ENCODE data around the gene ANTXR2.

ANTXR2 gene

GRCh38 chr4:80022282-80022681, 50.7 kb downstream of the ANTXR2 start:
- ATAC-seq (ENCODE audit: low read depth): no peak
- Histone ChIP-seq H3K27me3 (ENCODE audit: insufficient read depth, poor library complexity, severe bottlenecking) (no peaks in the 10 kb centered on the region), H3K27ac (ENCODE audit: poor library complexity, severe bottlenecking) (peak overlapping the region; percentile 37), H3K4me1 (ENCODE audit: insufficient read depth, poor library complexity, severe bottlenecking) (peaks cover 24% of the 10 kb centered on the region), H3K9me3 (ENCODE audit: severe bottlenecking) (no peaks in the 10 kb centered on the region), H3K36me3 (ENCODE audit: low read depth) (peaks cover 80% of the 10 kb centered on the region), H3K4me3 (ENCODE audit: severe bottlenecking) (no peak overlapping the region)
- TF ChIP-seq, protein P1, sequence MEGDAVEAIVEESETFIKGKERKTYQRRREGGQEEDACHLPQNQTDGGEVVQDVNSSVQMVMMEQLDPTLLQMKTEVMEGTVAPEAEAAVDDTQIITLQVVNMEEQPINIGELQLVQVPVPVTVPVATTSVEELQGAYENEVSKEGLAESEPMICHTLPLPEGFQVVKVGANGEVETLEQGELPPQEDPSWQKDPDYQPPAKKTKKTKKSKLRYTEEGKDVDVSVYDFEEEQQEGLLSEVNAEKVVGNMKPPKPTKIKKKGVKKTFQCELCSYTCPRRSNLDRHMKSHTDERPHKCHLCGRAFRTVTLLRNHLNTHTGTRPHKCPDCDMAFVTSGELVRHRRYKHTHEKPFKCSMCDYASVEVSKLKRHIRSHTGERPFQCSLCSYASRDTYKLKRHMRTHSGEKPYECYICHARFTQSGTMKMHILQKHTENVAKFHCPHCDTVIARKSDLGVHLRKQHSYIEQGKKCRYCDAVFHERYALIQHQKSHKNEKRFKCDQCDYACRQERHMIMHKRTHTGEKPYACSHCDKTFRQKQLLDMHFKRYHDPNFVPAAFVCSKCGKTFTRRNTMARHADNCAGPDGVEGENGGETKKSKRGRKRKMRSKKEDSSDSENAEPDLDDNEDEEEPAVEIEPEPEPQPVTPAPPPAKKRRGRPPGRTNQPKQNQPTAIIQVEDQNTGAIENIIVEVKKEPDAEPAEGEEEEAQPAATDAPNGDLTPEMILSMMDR (IDR thresholded peaks at IDR 0.05; ENCODE audit: poor library complexity, severe bottlenecking): no peak
- no peak for DNase-seq (ENCODE audit: low spot score)

DNA sequence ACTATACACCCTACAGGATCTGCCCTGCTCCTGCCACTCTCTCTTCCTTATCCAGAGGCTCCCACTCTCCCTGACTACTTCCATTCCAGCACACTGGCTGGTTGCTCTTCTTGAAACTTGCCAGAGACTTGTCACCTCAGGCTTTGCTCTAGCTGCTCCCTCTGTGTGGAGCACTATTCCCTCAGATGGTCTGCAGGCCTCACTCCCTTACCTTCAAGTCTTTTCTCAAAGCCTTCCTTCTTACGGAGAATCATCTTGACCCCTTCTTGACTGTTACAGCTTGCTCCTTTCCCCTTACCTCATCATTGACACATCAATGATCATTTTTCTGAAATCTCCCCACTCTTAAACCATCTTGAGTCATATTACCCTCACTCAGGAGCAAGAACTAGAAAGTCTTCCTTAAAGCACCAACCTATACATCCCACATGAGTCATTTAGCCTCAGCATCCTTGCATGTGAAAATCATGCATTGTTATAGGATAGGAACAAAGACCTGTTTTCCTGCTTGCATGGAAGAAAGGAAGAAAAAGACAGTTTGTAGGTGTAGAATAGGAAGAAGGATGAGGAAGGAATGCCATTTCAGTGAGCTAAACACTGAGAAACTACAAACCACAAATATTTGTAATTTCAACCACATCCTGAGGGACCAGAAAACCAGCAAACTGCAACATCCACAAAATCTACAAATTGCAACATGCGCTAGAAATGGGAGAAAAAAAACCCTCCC, 55.7 kb downstream of the ANTXR2 start:
- Histone ChIP-seq H3K9me3 (ENCODE audit: severe bottlenecking) (no peaks in the 10 kb centered on the region), H3K27ac (ENCODE audit: poor library complexity, severe bottlenecking) (peak overlapping the region; percentile 80), H3K36me3 (ENCODE audit: low read depth) (peaks cover 76% of the 10 kb centered on the region), H3K4me3 (ENCODE audit: severe bottlenecking) (no peak overlapping the region), H3K27me3 (ENCODE audit: insufficient read depth, poor library complexity, severe bottlenecking) (no peaks in the 10 kb centered on the region), H3K4me1 (ENCODE audit: insufficient read depth, poor library complexity, severe bottlenecking) (peaks cover 31% of the 10 kb centered on the region)
- TF ChIP-seq, protein P1 (IDR thresholded peaks at IDR 0.05; ENCODE audit: poor library complexity, severe bottlenecking): no peak
- ATAC-seq (ENCODE audit: low read depth): peak; percentile 94
- DNase-seq (ENCODE audit: low spot score): no peak

GRCh38 chr4:80016506-80016905, 56.5 kb downstream of the ANTXR2 start:
- Histone ChIP-seq H3K9me3 (ENCODE audit: severe bottlenecking) (no peaks in the 10 kb centered on the region), H3K27me3 (ENCODE audit: insufficient read depth, poor library complexity, severe bottlenecking) (no peaks in the 10 kb centered on the region), H3K4me1 (ENCODE audit: insufficient read depth, poor library complexity, severe bottlenecking) (peaks cover 26% of the 10 kb centered on the region), H3K36me3 (ENCODE audit: low read depth) (peaks cover 75% of the 10 kb centered on the region), H3K27ac (ENCODE audit: poor library complexity, severe bottlenecking) (peak overlapping the region; percentile 80), H3K4me3 (ENCODE audit: severe bottlenecking) (no peak overlapping the region)
- no peak for ATAC-seq (ENCODE audit: low read depth)
- DNase-seq (ENCODE audit: low spot score): no peak
- TF ChIP-seq, protein P1 (IDR thresholded peaks at IDR 0.05; ENCODE audit: poor library complexity, severe bottlenecking): no peak

- Histone ChIP-seq H3K9me3 (ENCODE audit: severe bottlenecking) (no peaks in the 10 kb centered on the region), H3K4me1 (ENCODE audit: insufficient read depth, poor library complexity, severe bottlenecking) (peaks cover 22% of the 10 kb centered on the region), H3K36me3 (ENCODE audit: low read depth) (peaks cover 77% of the 10 kb centered on the region), H3K27me3 (ENCODE audit: insufficient read depth, poor library complexity, severe bottlenecking) (no peaks in the 10 kb centered on the region), H3K27ac (ENCODE audit: poor library complexity, severe bottlenecking) (peak overlapping the region; percentile 80), H3K4me3 (ENCODE audit: severe bottlenecking) (no peak overlapping the region)
- DNase-seq (ENCODE audit: low spot score): no peak
- TF ChIP-seq, protein P1 (IDR thresholded peaks at IDR 0.05; ENCODE audit: poor library complexity, severe bottlenecking): no peak
- ATAC-seq (ENCODE audit: low read depth): no peak
Measured at GRCh38 chr4:80015407-80016189, 57.4 kb downstream of the ANTXR2 start.
